RKO (cell line): ENCODE results near the gene SMARCD2.
"Not testable (repeated sequence)": the region's sequence is repeated elsewhere in the genome, so short reads cannot be mapped to it uniquely, and the experiment has no call there.

Source experiments
- DNase-seq: peaks from one replicate; pipeline ENCODE4 v3.0.0-alpha.2; 2016; ENCODE audit warnings: low spot score

The SMARCD2 gene

DNA sequence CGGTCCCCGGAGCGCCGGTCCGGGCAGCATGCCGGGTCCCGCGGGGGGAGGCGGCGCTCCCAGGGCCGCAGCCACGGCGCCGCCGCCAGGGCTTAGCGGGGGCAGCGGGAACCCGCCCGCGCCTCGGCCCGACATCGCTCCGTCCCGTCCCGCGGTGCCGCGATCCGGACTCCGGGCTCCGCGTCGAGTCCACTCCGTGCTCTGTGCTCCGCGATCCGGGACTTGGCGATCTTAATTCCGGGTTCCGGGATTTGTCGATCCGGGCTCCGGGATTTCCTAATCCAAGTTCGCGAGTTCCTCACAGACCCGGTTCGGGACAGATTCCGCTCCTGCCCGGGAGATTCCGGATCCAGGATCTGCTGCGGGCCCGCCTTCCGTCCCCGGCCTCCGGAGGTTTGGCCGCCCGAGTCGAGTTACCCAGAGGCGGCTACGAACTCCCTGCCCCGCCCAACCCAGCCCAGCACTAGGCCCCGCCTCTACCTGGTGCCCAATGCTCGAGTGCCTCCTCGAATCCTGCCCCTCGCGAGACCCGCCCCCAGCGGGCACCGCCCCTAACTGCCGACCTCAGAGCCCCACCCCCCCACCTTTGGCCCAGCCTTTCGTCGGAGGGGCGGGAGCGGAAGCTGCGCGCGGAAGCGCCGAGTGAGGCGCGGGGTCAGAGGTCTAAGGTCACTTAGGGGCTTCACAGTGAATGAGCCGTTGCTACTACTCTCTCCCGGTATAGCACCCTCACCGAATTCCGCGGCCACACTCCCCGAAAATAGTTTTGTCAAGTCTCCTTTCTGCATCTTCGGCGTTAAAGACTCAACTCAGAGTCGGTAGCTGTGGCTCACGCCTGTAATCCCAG is at the start of gene SMARCD2:
Gene SMARCD2 (minus strand): TSS at position 146 of the 847 bp plus-strand sequence. CDS start 11 bp downstream, at position 135.
- DNase-seq = peak; percentile 97

- peak; percentile 50 for DNase-seq
These were observed 46.8 kb upstream of the SMARCD2 start for GRCh38 chr17:63889026-63889848.

DNA sequence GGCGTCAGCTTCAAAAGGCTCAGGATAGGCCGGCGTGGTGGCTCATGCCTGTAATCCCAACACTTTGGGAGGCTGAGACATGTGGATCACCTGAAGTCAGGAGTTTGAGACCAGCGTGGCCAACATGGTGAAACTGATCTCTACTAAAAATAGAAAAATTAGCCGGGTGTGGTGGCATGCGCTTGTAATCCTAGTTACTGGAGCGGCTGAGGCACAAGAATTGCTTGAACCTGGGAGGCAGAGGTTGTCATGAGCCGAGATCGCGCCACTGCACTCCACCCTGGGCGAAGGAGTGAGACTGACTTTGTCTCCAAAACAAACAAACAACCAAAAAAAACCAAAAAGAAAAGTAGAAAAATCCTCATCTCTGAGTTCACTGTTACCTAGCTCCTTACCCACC is 42.6 kb upstream of the SMARCD2 start:
- not testable (repeated sequence) for DNase-seq

- DNase-seq = not testable (repeated sequence)
These were observed 40.2 kb upstream of the SMARCD2 start for GRCh38 chr17:63882626-63883126.

DNA sequence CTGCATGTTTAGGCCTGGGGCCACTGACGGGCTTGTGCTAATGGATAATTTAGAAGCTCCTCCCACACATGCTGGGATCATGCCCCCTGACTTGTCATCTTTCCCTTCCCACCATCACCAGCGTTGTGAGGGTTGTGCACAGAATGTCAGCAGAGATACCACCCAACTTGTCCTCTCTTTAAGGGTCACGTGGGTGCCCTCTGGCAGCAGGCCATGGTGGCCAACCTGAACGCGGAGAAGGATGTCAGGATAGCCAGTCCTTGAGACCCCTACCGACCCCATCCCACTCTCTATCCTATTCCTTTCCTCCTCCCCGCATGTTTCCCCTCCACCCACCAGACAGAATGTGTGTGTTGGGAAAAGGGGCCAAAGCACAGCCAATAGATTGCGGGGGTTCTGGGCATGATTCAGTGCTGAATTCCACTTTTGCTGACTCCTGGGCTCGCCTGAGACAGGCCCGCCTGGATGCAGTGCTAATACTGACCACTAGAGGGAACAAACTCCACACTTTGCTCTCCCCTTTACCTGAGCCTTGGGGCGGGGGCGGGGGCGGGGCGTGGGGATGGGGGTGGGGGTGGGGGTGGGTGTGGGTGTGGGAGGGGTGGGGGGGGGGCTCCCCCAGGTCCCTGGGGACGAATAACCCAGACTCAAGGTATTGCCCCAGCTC is 39.6 kb upstream of the SMARCD2 start, which contains the start of gene GH2:
Gene GH2 (minus strand): TSS at position 10 of the 667 bp plus-strand sequence. CDS start 143 bp downstream, outside the sequence.
- DNase-seq = peak; percentile 70

DNA sequence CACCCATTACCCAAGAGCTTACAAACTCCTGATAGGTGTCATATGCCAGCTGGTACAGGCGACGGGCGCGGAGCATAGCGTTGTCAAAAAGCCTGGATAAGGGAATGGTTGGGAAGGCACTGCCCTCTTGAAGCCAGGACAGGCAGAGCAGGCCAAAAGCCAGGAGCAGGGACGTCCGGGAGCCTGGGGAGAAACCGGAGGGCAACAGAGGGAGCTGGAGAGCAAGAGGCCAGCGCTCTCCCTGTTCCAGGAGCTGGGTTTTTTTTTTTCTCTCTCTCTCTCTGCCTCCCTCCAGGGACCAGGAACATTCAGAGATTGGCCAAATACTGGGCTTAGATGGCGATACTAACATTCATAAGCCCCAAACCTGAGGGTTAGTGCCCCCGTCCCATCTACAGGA is 38.9 kb upstream of the SMARCD2 start:
- DNase-seq = peak; percentile 11

DNA sequence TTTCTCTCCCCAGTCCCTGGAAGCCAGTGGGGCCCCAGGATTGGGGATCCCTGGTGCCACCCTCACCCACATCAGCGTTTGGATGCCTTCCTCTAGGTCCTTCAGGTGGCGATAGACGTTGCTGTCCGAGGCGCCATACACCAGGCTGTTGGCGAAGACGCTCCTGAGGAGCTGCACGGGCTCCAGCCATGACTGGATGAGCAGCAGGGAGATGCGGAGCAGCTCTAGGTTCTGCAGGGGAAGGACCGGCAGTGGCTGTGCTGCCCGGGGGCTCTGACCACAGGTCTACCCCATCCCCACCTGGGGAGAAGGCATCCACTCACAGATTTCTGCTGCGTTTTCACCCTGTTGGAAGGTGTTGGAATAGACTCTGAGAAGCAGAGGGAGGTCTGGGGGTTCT is 38.2 kb upstream of the SMARCD2 start:
- DNase-seq = no peak

DNA sequence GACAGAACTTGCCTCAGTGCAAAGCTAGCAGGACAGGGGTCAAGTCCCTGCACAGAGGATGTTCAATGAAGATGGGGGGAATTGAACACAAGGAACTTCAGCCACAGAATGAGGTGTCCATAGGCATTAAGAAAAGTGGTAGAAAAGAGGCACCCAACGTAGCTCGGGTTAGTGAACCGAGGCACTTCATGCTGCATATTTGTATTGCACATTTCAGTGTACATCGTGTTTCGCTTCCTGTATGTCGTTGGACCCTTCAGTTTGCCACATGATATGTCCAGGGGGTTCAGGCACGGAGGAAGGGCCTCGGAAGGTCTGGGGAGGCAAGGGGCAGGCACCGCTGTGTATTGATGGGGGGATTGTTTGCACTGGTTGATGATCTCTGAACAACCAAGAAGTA is 35.9 kb upstream of the SMARCD2 start:
- not testable (repeated sequence) for DNase-seq

DNA sequence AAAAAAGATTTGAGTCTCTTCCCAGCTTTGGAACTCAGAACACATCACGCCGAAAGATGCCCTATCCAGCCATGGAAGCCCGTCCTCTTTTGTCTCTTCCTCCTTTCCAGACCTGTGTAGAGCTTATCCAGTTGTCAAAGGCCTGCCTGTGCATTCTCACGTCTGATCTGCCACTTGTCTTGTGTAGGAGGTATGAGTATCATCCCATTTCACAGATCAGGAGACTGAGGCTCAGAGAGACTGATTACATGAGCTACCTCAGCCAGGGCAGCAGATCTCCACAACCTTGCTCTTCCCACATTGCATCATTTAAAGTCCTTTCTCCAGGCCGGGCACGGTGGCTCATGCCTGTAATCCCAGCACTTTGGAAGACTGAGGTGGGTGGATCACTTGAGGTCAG is 32.2 kb upstream of the SMARCD2 start:
- not testable (repeated sequence) for DNase-seq

DNA sequence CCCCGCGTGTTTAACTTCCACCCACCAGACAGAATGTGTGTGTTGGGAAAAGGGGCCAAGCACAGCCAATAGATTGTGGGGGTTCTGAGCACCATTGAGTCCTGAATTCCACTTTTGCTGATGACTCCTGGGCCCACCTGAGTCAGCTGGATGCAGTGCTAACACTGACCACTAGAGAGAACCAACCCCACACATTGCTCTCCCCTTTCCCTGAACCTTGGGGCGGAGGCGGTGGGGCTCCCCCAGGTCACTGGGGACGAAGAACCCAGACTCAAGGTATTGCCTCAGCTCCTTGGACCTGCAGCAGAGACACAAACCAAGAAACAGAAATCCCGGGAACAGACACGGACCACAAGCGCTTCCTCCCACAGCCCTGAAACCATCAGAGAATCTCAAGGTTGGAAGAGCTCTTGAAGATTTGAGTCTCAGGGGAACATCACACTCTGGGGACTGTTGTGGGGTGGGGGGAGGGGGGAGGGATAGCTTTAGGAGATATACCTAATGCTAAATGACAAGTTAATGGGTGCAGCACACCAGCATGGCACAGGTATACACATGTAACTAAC is 31.7 kb upstream of the SMARCD2 start:
- not testable (repeated sequence) for DNase-seq

DNA sequence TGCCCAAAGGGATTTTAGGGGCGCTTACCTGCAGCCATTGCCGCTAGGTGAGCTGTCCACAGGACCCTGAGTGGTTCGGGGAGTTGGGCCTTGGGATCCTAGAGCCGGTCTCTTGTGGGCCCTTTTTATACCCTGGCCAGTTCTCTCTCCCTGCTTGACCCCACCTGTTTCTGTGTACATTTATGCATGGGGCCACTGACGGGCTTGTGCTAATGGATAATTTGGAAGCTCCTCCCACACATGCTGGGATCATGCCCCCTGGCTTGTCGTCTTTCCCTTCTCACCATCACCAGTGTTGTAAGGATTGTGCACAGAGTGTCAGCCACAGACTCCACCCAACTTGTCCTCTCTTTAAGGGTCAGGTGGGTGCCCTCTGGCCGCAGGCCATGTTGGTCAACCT is 31.1 kb upstream of the SMARCD2 start, which contains the start of gene CSH2:
Gene CSH2 (minus strand): TSS at position 101 of the 400 bp plus-strand sequence. CDS start 63 bp downstream, at position 38.
- DNase-seq = not testable (repeated sequence)

- DNase-seq = not testable (repeated sequence)
These were observed 29.3 kb upstream of the SMARCD2 start for GRCh38 chr17:63871646-63872365.

- DNase-seq = not testable (repeated sequence)
These were observed 27.8 kb upstream of the SMARCD2 start for GRCh38 chr17:63870292-63870665.

DNA sequence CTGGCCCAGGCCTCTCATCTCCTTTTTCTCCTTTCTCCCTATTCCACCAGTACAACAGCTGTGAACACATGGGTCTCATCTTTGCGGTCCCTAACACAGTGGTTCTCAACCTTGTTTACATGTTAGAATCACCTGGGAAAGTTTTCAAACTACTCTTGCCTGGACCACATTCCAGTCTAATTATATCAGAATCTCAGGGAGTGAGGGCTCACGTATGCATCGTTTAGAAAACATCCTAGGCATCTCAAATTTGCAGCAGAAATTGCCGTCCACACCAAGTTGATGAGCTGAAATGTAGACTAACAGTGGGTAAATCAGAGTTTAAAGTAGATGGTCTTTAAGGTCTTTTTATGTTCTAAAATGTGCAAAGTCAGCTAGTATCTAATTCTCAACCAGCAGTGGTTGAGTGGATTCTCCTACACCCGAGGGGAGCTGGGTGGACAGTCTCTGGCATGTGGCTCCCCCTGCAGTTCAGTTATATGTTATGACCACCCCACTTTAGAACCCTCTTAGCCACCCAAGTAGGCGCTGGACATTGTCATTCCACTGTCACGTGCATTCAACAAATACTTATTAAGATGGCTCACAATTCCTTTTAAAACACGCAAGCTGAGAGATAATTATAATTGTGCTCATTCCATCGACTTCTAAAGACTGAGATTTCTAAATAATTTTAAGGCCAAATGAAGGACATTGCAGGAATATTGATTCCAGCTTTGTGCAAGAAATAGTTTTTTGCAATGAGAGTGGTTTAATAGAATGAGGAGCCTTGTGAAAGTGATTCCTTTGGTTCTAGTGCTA is 27.2 kb upstream of the SMARCD2 start:
- DNase-seq = not testable (repeated sequence)

GRCh38 chr17:63866625-63867024 is 24.1 kb upstream of the SMARCD2 start:
- DNase-seq = not testable (repeated sequence)

DNA sequence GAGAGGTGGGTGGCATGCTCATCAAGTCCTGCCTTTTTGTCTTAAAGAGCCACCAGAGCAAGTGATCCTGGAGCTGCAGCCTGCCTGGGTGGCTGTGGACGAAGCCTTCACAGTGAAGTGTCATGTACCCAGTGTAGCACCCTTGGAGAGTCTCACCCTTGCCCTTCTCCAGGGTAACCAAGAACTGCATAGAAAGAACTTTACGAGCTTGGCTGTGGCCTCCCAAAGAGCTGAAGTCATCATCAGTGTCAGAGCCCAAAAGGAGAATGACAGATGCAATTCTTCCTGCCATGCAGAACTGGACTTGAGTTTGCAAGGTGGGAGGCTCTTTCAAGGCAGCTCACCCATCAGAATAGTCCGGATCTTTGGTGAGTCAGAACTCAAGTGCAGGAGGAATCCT is 16.8 kb upstream of the SMARCD2 start:
- DNase-seq = no peak

DNA sequence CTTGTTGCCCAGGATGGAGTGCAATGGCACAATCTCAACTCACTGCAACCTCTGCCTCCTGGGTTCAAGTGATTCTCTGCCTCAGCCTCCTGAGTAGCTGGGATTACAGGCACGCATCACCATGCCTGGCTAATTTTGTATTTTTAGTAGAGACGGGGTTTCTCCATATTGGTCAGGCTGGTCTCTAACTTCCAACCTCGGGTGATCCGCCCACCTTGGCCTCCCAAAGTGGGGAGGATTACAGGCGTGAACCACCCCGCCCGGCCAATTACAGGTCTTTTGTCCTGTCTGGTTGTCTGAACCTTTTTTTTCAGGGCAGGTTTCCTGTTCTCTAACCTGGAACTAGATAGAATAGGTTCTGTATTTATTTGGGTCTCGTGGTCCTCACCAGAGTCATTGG is 13.9 kb upstream of the SMARCD2 start:
- not testable (repeated sequence) for DNase-seq

GRCh38 chr17:63855185-63855584 is 12.7 kb upstream of the SMARCD2 start:
- DNase-seq = no peak

GRCh38 chr17:63854709-63855108 is 12.2 kb upstream of the SMARCD2 start:
- DNase-seq = no peak

DNA sequence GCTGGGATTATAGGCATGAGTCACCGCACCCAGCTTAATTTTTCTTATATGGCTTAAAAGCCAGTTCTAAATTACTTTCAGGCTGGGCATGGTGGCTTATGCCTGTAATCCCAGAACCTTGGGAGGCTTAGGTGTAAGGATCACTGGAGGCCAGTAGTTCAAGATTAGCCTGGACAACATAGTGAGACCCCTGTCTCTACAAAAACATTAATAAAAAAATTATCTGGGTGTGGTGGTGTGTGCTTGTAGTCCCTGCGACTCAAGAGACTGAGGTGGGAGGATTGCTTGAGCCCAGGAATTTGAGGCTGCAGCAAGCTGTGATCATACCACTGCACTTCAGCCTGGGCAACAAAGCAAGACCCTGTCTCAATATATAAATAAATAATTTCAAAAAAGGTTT is 10.8 kb upstream of the SMARCD2 start:
- DNase-seq = no peak
